Measurements from ENCODE around the gene ZDHHC11B.
"Not testable (repeated sequence)": the region's sequence is repeated elsewhere in the genome, so short reads cannot be mapped to it uniquely, and the experiment has no call there.

GRCh38 chr5:693271-694041, 91.1 kb downstream of the ZDHHC11B start, which contains the start of gene TPPP:
- TF ChIP-seq, protein P1, sequence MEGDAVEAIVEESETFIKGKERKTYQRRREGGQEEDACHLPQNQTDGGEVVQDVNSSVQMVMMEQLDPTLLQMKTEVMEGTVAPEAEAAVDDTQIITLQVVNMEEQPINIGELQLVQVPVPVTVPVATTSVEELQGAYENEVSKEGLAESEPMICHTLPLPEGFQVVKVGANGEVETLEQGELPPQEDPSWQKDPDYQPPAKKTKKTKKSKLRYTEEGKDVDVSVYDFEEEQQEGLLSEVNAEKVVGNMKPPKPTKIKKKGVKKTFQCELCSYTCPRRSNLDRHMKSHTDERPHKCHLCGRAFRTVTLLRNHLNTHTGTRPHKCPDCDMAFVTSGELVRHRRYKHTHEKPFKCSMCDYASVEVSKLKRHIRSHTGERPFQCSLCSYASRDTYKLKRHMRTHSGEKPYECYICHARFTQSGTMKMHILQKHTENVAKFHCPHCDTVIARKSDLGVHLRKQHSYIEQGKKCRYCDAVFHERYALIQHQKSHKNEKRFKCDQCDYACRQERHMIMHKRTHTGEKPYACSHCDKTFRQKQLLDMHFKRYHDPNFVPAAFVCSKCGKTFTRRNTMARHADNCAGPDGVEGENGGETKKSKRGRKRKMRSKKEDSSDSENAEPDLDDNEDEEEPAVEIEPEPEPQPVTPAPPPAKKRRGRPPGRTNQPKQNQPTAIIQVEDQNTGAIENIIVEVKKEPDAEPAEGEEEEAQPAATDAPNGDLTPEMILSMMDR (conservative IDR thresholded peaks at IDR 0.05 in 1 of 2, IDR thresholded peaks at IDR 0.05 in 1 of 2; ENCODE audit: low read depth in 1 of 2, low read length in 2 of 2), result not testable (repeated sequence)
- TF ChIP-seq EZH2 (IDR thresholded peaks at IDR 0.05; ENCODE audit: low read length, missing control alignments), result not testable (repeated sequence)
